Inferior parietal cortex (tissue), 1 donor: ENCODE data around the gene GOLT1A.
"Not testable (repeated sequence)": the region's sequence is repeated elsewhere in the genome, so short reads cannot be mapped to it uniquely, and the experiment has no call there.

ENCODE experiments used
- DNase-seq: peaks from one replicate; pipeline ENCODE4 v3.0.0-alpha.2; 2016; ENCODE audit errors: extremely low spot score

The GOLT1A gene

GRCh38 chr1:204248954-204249353 lies 35.2 kb upstream of the GOLT1A start:
- DNase-seq, result no peak

GRCh38 chr1:204246876-204247275 lies 33.1 kb upstream of the GOLT1A start:
- DNase-seq, result no peak

GRCh38 chr1:204242920-204243319 lies 29.1 kb upstream of the GOLT1A start:
- DNase-seq, result no peak

GRCh38 chr1:204241914-204242313 lies 28.1 kb upstream of the GOLT1A start:
- DNase-seq, result no peak

- DNase-seq, result no peak
Measured at GRCh38 chr1:204241050-204241449, 27.3 kb upstream of the GOLT1A start.

GRCh38 chr1:204240233-204240632 lies 26.4 kb upstream of the GOLT1A start:
- no peak for DNase-seq

GRCh38 chr1:204239401-204239800 lies 25.6 kb upstream of the GOLT1A start:
- not testable (repeated sequence) for DNase-seq

GRCh38 chr1:204238520-204238919 lies 24.7 kb upstream of the GOLT1A start:
- DNase-seq, result not testable (repeated sequence)

- DNase-seq, result not testable (repeated sequence)
Measured at GRCh38 chr1:204237515-204237914, 23.7 kb upstream of the GOLT1A start.

GRCh38 chr1:204232526-204232925 lies 18.7 kb upstream of the GOLT1A start:
- DNase-seq, result no peak

- DNase-seq, result no peak
Measured at GRCh38 chr1:204230211-204230610, 16.4 kb upstream of the GOLT1A start.

GRCh38 chr1:204228896-204229295 lies 15.1 kb upstream of the GOLT1A start:
- DNase-seq, result no peak

- no peak for DNase-seq
Measured at GRCh38 chr1:204227996-204228785, 14.4 kb upstream of the GOLT1A start.

GRCh38 chr1:204227351-204227750 lies 13.6 kb upstream of the GOLT1A start:
- no peak for DNase-seq

- no peak for DNase-seq
Measured at GRCh38 chr1:204225841-204226735, 12.3 kb upstream of the GOLT1A start.

- DNase-seq, result no peak
Measured at GRCh38 chr1:204224655-204225054, 10.9 kb upstream of the GOLT1A start.

GRCh38 chr1:204223129-204223860 lies 9.5 kb upstream of the GOLT1A start:
- no peak for DNase-seq

- no peak for DNase-seq
Measured at GRCh38 chr1:204222764-204223055, 8.9 kb upstream of the GOLT1A start.

GRCh38 chr1:204222006-204222763 lies 8.4 kb upstream of the GOLT1A start:
- DNase-seq, result no peak

GRCh38 chr1:204221271-204221670 lies 7.5 kb upstream of the GOLT1A start:
- DNase-seq, result no peak

GRCh38 chr1:204219971-204220616 lies 6.3 kb upstream of the GOLT1A start:
- no peak for DNase-seq
